Peyer's patch (tissue), 4 donors: ENCODE data around the gene KPNA4.

Experiments
- CTCF ChIP-seq, 6 experiments: fragments of 450-650 bp in 4 of 6; fragments of 200-600 bp in 2 of 6; sonication (generic) in 1 of 6; IDR thresholded peaks; one replicate each; pipeline ENCODE4 v1.5.1; 2017 to 2019; ENCODE audit warnings: antibody characterized with exemption in 6 of 6, mild to moderate bottlenecking in 3 of 6, moderate library complexity in 1 of 6
- POLR2A ChIP-seq, 2 donors: fragments of 450-650 bp; IDR thresholded peaks; one replicate each; pipeline ENCODE4 v1.5.1; 2017; ENCODE audit warnings: antibody characterized with exemption in 2 of 2, mild to moderate bottlenecking in 2 of 2, moderate library complexity in 2 of 2

GRCh38 chr3:160531311-160531710 lies 34.1 kb downstream of the KPNA4 start:
- TF ChIP-seq CTCF (IDR thresholded peaks at IDR 0.05) (no peak), POLR2A (IDR thresholded peaks at IDR 0.05) (no peak)
